CD4-positive, alpha-beta T cell treated with Interleukin-21 for 1 hour (primary cell): ENCODE results near the gene APEH.

Experiments used
- DNase-seq: peaks from one replicate; pipeline ENCODE4 v3.0.0-alpha.2; 2020

Gene APEH

DNA sequence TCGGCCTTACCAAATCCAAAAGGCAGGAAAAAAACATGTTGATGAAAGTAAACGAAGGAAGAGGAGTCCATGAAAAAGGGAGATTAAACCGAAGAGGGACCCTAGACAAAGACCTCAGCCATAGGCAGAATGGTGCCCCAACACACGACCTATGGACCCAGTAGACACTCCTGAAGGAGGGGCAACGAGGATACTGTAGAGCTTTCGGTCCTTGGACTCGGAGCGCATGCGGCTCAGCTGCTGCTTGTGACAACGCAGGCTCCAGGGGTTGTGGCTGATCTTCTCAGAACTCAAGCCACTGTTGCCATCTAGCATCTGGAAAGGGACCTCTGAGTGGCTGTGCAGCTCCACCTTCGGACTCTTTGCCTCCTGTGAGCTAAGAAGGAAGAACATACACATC is 58.4 kb downstream of the APEH start:
- DNase-seq, result no peak

DNA sequence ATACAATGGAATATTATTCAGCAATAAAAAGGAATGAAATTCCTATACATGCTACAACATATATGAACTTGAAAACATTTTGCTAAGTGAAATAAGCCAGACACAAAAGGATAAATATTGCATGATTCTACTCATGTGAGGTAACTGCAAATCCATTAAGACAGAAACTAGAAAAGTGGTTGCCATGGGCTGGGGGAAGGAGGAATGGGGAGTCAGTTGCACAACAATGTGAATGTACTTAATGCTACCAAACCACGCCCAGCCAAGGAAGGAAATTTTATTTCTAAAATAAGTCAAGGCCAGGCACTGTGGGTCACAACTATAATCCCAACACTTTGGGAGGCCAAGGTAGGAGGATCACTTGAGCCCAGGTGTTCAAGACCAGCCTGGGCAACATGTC is 59.4 kb downstream of the APEH start:
- DNase-seq, result no peak
